NCI-H2107 treated with DMSO at 0.1 percent for 48 hours (cell line): ENCODE data around the gene MCFD2.

Experiments used
- DNase-seq: peaks from one replicate; lab custom pipeline; 2025; ENCODE audit not compliant: unreplicated experiment; lab: John Stamatoyannopoulos, UW

The MCFD2 gene

GRCh38 chr2:46915281-46915810, at the start of gene MCFD2:
Gene MCFD2 (minus strand): TSS chr2:46915806. CDS start chr2:46909171, 6,635 bp downstream.
- DNase-seq = no peak

- DNase-seq = no peak
Observed at GRCh38 chr2:46964835-46965560, 49.4 kb upstream of the MCFD2 start.

- no peak for DNase-seq
Observed at GRCh38 chr2:46963941-46964673, 48.5 kb upstream of the MCFD2 start.

DNA sequence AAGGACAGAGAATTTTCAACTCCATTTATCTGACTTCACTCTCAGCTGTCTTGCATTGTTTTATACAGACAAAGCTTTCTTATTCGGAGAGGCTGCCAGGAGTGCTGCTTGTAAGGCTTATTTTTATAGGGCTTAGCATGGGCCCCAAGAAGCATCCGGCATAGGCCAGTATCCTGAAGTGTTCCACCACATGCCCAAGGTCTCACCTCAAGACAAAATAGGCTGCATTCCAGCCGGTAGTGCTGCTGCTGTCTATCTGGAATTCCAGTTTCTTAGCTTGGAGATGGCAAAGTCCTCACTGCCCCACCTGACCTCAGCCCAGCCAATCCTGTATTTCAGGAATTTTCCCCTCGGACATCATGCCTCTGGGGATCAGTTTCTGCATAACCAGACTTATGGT, 47.6 kb upstream of the MCFD2 start:
- no peak for DNase-seq

DNA sequence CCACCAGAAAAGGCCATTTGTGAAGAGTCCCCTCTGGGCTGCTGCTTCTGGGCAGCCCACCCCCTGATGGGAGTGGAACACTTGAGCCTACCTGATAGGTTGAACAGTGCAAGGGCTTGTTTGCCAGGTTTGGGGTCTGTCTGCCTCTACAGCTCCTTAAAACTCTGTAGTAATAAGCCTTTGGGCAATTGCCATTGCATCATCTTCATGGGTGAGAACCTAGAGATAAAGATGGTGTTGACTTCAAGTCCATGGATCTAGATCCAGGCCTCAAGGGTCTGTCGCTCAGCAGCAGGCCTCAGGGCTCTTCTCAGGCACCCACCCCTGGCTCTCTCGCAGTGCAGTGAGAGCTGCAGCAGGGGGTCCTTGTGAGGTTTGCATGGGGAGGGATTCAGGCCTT, 47.1 kb upstream of the MCFD2 start:
- DNase-seq = no peak

GRCh38 chr2:46960618-46961017, 45.0 kb upstream of the MCFD2 start:
- no peak for DNase-seq

DNA sequence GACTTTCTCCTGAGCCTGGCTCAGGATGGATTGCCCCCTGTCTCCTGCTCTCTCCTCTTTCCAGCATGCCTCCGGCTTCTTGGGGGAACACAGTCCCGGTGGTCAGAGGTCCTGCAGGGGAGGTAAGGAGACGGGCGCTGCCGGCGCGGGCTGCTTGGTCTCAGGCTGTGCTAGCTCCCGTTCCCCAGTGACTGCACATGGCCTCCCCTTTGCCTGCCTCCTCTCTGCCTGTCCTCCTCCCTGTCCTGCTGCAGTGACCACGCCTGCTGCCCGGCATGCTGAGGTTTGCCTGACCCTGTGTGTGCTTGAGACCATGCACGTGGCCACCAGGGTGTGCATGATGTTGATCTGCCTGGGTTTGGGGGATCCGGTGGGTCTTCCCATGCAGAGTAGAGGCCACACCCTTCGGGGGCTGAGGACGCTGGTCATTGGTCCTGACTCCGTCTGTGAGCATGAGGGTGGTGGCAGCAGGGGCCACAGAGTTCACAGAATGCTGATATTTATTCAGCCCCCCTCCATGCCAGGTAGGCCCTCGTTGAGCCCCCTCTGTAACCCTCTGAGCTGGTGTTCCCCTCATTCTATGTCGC, 42.9 kb upstream of the MCFD2 start:
- DNase-seq = no peak

DNA sequence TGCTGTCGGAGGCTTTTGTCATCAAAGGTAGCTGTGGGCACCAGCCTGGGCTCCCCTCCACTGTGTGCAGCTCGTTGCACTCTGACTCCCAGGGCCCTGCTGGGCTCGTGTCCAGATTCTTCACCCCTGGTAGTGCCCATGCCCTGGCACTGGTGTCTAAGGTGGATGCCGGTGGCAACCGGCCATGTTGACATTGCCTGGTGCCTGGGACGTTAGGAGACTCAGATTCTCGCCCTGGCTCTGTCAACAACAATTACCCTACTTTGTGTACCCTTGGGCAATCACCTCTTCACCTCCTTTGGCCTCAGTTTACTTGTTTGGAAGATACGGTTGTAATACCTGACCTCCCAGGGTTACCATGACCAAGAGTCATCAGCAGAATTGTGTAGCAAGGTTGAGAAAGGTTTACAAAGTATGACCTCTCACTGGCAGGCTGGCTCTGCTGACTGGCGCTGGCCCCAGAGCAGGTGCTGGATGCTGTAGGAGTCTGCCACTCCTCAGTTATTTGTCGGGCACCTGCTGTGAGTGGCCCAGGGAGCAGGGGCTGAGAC, 41.5 kb upstream of the MCFD2 start:
- DNase-seq = no peak

DNA sequence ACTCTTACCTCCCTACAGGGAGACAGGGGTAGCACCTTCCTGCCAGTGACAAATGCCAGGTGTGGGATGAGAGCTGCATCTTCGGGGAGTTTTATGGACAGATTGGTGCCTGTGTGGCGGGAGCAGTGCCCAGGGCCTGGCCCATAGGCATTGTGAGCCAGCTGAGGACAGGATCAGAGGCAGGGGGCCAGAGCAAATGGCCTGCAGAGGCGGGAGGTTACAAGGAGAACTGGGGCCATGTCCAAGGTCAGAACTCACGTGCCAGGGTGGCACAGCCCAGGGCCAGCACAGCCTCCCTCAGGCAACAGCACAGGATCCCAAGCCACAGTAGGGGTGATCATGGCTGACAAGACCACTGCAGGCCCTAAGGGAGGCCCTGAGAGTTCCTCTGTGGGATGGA, 40.2 kb upstream of the MCFD2 start:
- no peak for DNase-seq

GRCh38 chr2:46954951-46955571, 39.5 kb upstream of the MCFD2 start:
- DNase-seq = no peak

GRCh38 chr2:46952171-46952570, 36.6 kb upstream of the MCFD2 start:
- DNase-seq = no peak

DNA sequence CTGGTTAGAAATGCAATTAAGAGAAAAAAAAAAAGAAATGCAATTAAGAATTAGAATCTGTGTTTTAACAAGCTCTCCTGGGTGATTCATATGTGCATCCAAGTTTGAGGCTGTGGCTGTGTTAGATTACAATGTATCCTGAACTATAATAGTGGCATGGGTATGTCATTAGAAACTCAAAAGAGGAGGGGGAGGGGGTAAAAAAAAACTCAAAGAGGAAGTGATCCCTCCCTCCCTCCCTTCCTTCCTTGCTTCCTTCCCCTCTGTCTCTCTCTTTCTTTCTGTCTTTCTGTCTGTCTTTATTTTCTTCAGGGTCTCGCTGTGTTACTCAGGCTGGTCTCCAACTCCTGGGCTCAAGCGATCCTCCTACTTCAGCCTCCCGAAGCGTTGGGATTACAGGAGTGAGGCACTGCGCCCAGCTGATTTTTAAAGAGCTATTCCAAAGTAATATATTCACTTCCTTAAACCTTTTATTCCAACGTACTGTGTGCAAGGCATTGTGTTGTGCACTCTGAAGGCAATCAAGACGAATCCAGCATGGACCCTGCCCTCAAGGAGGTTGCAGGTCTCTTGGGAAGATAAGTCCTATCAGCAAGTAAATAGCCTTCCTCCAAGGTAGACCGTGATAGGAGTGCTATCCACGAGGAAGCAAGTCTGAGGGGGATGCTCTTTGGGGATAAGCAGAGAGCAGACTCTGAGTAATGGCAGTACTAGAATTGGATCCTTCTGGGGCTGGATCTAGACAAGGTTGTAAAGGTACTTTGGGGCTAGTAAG, 35.9 kb upstream of the MCFD2 start:
- no peak for DNase-seq

DNA sequence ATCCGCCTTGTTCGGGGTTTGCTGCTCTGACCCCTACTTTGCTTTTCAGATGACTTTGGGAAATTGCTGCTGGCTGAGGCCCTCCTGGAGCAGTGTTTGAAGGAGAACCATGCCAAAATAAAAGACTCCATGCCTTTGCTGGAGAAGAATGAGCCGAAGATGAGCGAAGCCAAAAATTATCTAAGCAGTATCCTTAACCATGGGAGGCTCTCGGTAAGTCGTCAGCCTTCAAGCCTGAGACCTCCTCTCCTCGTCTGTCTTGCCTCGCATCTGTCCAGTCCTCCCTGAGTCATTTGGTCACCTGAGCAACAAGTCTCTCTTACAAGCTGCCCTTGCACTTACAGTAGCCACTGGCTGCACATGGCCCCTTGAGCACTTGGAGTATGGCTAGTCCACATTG, 34.7 kb upstream of the MCFD2 start:
- no peak for DNase-seq

- no peak for DNase-seq
Observed at GRCh38 chr2:46947841-46948240, 32.2 kb upstream of the MCFD2 start.

GRCh38 chr2:46945671-46946070, 30.1 kb upstream of the MCFD2 start:
- no peak for DNase-seq

GRCh38 chr2:46943881-46944798, 28.5 kb upstream of the MCFD2 start:
- DNase-seq = no peak

GRCh38 chr2:46942891-46943626, 27.5 kb upstream of the MCFD2 start:
- DNase-seq = no peak

- no peak for DNase-seq
Observed at GRCh38 chr2:46942143-46942526, 26.5 kb upstream of the MCFD2 start.
